Peyer's patch (tissue), 4 donors: ENCODE results near the gene GUCY2F. TPM values are rescaled to one million over a fixed set of nuclear protein-coding genes. Genes with fewer than 3 reads are reported as not detected.

Experiments used
- DNase-seq, 3 donors: peaks; one replicate each; pipeline ENCODE4 v3.0.0-alpha.2; 2017 to 2019
- H3K27ac ChIP-seq, 4 donors: fragments of 200-600 bp; sonication (generic); one replicate each; pipeline ENCODE4 v1.5.1; 2016 to 2019
- H3K27me3 ChIP-seq, 2 donors: fragments of 200-600 bp; sonication (generic); one replicate each; pipeline ENCODE4 v1.5.1; 2019
- H3K36me3 ChIP-seq, 3 donors: fragments of 200-600 bp; sonication (generic); one replicate each; pipeline ENCODE4 v1.5.1; 2016 to 2019
- H3K4me1 ChIP-seq, 4 donors: fragments of 200-600 bp; sonication (generic); one replicate each; pipeline ENCODE4 v1.5.1; 2016 to 2019
- H3K4me3 ChIP-seq, 4 donors: fragments of 200-600 bp; sonication (generic); 1 replicate in 3 of 4; 2 replicates in 1 of 4; pipeline ENCODE4 v1.5.1; 2016 to 2019; ENCODE audit warnings: mild to moderate bottlenecking in 1 of 4
- H3K9me3 ChIP-seq, 4 donors: fragments of 200-600 bp; sonication (generic); one replicate each; pipeline ENCODE4 v1.5.1; 2016 to 2019; ENCODE audit warnings: mild to moderate bottlenecking in 1 of 4
- POLR2A ChIP-seq, 2 donors: fragments of 450-650 bp; IDR thresholded peaks; one replicate each; pipeline ENCODE4 v1.5.1; 2017; ENCODE audit warnings: antibody characterized with exemption in 2 of 2, mild to moderate bottlenecking in 2 of 2, moderate library complexity in 2 of 2
- total RNA-seq, 4 donors: library from RNA; depleted of rRNA; stranded (reverse); fragments of >200 nt; gene quantifications; one replicate each; pipeline ENCODE4 v1.1.0, GENCODE V29; 2016
- TF ChIP-seq, protein P1 (sequence below), 6 experiments: fragments of 450-650 bp in 4 of 6; fragments of 200-600 bp in 2 of 6; sonication (generic) in 1 of 6; IDR thresholded peaks; one replicate each; pipeline ENCODE4 v1.5.1; 2017 to 2019; ENCODE audit warnings: antibody characterized with exemption in 6 of 6, mild to moderate bottlenecking in 3 of 6, moderate library complexity in 1 of 6

The GUCY2F gene
- total RNA-seq, 4 donors from 2014 or later: not detected

DNA sequence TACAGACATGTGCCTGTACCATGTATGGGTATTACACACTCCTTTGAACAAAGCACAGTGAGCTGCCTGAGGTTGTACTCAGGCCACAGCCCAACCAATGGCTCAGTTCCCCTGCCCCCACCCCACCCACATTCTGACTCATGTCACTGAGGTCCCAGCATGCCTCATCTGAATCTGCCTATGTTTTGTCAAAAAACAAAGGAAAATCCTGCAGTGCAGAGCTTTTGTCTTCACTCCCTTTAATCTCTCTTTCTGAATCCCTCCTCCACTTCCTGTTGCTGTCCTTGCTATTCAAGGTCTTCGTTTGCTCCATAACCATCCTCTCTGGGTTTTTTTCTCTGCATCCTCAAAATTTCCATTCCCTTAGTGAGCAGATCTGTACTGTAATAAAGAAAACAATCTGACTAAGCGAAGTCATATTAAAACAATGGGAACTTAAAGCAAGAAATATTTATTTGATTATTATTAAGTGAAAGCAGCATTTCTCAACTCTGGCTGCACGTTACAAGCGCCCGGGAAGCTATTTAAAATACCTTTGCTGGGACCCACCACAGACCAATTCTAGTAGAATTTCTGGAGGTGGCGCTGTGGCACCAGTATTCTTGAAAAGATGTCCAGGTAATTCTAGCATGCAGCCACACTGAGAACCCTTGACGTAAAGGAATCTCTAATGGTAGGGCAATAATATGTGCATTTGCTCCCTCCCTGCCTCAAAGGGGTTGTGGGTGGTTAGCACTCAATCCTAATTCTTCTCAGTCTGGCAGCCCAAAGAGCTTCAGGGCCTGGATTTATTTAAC is 8.7 kb downstream of the GUCY2F start:
- Histone ChIP-seq H3K4me3 (no peak overlapping the region), H3K27me3 (no peaks in the 10 kb centered on the region), H3K4me1 (no peaks in the 10 kb centered on the region), H3K9me3 (no peaks in the 10 kb centered on the region), H3K27ac (no peak overlapping the region), H3K36me3 (no peaks in the 10 kb centered on the region)
- TF ChIP-seq, protein P1, sequence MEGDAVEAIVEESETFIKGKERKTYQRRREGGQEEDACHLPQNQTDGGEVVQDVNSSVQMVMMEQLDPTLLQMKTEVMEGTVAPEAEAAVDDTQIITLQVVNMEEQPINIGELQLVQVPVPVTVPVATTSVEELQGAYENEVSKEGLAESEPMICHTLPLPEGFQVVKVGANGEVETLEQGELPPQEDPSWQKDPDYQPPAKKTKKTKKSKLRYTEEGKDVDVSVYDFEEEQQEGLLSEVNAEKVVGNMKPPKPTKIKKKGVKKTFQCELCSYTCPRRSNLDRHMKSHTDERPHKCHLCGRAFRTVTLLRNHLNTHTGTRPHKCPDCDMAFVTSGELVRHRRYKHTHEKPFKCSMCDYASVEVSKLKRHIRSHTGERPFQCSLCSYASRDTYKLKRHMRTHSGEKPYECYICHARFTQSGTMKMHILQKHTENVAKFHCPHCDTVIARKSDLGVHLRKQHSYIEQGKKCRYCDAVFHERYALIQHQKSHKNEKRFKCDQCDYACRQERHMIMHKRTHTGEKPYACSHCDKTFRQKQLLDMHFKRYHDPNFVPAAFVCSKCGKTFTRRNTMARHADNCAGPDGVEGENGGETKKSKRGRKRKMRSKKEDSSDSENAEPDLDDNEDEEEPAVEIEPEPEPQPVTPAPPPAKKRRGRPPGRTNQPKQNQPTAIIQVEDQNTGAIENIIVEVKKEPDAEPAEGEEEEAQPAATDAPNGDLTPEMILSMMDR (IDR thresholded peaks at IDR 0.05): no peak
- no peak for TF ChIP-seq POLR2A (IDR thresholded peaks at IDR 0.05)
- DNase-seq: no peak

GRCh38 chrX:109464231-109464630 is 17.7 kb downstream of the GUCY2F start:
- no peak for TF ChIP-seq POLR2A (IDR thresholded peaks at IDR 0.05)
- TF ChIP-seq, protein P1 (IDR thresholded peaks at IDR 0.05): no peak
- Histone ChIP-seq H3K4me3 (no peak overlapping the region), H3K27me3 (no peaks in the 10 kb centered on the region)

GRCh38 chrX:109463784-109464183 is 18.1 kb downstream of the GUCY2F start:
- TF ChIP-seq, protein P1 (IDR thresholded peaks at IDR 0.05): no peak
- no peak for TF ChIP-seq POLR2A (IDR thresholded peaks at IDR 0.05)
- DNase-seq: no peak
- no peaks in the 10 kb centered on the region for H3K27me3 ChIP-seq
- no peaks in the 10 kb centered on the region for H3K9me3 ChIP-seq
- H3K4me3 ChIP-seq: no peak overlapping the region
- no peaks in the 10 kb centered on the region for H3K36me3 ChIP-seq
- no peak overlapping the region for H3K27ac ChIP-seq
- no peaks in the 10 kb centered on the region for H3K4me1 ChIP-seq

More at GRCh38 chrX:109464231-109464630, 17.7 kb downstream of the GUCY2F start:
- DNase-seq: no peak
- H3K4me1 ChIP-seq: no peaks in the 10 kb centered on the region
- H3K36me3 ChIP-seq: no peaks in the 10 kb centered on the region
- H3K9me3 ChIP-seq: no peaks in the 10 kb centered on the region
- no peak overlapping the region for H3K27ac ChIP-seq

DNA sequence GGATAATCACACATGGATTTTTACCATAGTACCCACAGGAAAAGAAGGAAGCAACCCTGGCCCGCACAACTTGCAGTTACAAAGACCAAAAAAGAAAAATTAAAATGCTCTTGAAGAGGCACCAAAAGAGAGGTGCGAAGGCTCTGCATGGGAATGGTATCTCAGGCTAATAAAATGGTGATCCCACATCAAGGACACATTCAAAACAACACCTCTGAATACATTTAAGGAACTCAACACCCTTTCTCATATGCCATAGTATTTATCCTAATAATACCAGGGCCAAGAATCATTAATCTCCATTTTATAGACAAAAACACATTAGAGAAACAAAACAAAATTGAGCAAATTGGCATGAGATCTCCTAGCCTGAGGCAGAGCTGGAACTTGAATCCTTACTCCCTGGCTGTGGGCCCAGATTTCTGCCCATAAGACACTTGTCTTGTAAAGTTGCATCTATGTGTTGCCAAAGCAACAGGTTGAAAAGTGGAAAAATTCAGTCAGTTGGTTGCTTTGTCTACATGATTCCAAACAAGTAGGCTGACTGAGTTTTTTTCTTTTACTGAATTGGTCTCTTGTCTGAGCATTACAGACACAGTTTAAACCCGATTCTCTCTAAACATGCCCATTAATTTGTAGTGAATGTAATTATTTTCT is 33.5 kb downstream of the GUCY2F start:
- DNase-seq: no peak
- no peaks in the 10 kb centered on the region for H3K9me3 ChIP-seq
- no peak overlapping the region for H3K4me3 ChIP-seq
- TF ChIP-seq, protein P1 (IDR thresholded peaks at IDR 0.05): no peak
- no peak for TF ChIP-seq POLR2A (IDR thresholded peaks at IDR 0.05)
- H3K27ac ChIP-seq: no peak overlapping the region
- no peaks in the 10 kb centered on the region for H3K4me1 ChIP-seq
- no peaks in the 10 kb centered on the region for H3K36me3 ChIP-seq
- H3K27me3 ChIP-seq: no peaks in the 10 kb centered on the region

DNA sequence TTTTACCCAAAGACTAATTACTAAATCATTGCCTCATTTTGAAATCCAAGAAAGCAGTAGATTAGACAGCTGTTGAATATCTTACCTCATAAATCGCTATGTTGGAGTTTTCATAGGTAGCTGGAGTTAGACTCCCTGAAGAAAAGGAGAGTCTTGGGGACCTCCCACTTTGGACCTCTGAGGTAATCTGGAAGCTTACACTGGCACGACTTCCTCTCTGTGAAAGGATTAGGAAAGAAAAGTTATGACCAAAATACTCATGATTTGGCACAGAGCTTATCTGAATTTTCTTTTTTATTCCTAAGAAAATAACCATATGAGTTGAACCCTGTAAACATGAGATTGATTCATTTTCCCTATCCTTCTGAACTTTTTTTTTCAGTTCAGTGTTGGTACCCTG is 40.6 kb downstream of the GUCY2F start:
- no peak for TF ChIP-seq POLR2A (IDR thresholded peaks at IDR 0.05)
- TF ChIP-seq, protein P1 (IDR thresholded peaks at IDR 0.05): no peak
- Histone ChIP-seq H3K27me3 (no peaks in the 10 kb centered on the region), H3K36me3 (no peaks in the 10 kb centered on the region), H3K9me3 (no peaks in the 10 kb centered on the region), H3K4me1 (no peaks in the 10 kb centered on the region), H3K4me3 (no peak overlapping the region), H3K27ac (no peak overlapping the region)
- DNase-seq: no peak
